Astrocyte (in vitro differentiated cells and primary cell): ENCODE results near the gene TIMM13.

Experiments
- EZH2 ChIP-seq: IDR thresholded peaks from 2 replicates; pipeline ENCODE4 v1.6.1; 2012; ENCODE audit warnings: mild to moderate bottlenecking, low read length, inconsistent platforms; ENCODE audit not compliant: insufficient read depth
- TF ChIP-seq, protein P1 (sequence below): IDR thresholded peaks from 2 replicates; pipeline ENCODE4 v1.5.1; 2011; ENCODE audit warnings: low read depth, mild to moderate bottlenecking, inconsistent platforms, low read length, moderate library complexity; ENCODE audit not compliant: insufficient read depth

- TF ChIP-seq, protein P1, sequence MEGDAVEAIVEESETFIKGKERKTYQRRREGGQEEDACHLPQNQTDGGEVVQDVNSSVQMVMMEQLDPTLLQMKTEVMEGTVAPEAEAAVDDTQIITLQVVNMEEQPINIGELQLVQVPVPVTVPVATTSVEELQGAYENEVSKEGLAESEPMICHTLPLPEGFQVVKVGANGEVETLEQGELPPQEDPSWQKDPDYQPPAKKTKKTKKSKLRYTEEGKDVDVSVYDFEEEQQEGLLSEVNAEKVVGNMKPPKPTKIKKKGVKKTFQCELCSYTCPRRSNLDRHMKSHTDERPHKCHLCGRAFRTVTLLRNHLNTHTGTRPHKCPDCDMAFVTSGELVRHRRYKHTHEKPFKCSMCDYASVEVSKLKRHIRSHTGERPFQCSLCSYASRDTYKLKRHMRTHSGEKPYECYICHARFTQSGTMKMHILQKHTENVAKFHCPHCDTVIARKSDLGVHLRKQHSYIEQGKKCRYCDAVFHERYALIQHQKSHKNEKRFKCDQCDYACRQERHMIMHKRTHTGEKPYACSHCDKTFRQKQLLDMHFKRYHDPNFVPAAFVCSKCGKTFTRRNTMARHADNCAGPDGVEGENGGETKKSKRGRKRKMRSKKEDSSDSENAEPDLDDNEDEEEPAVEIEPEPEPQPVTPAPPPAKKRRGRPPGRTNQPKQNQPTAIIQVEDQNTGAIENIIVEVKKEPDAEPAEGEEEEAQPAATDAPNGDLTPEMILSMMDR: no peak
- TF ChIP-seq EZH2: no peak
Measured at GRCh38 chr19:2464389-2464788, 37.0 kb upstream of the TIMM13 start.
